ENCODE data around the gene GRM7. TPM values are rescaled to one million over a fixed set of nuclear protein-coding genes. Genes with fewer than 3 reads are reported as not detected.
"Not testable (repeated sequence)": the region's sequence is repeated elsewhere in the genome, so short reads cannot be mapped to it uniquely, and the experiment has no call there.

GRM7 gene
- total RNA-seq, 1 experiment from 2014 or later: 0.04 TPM

- DNase-seq: peak; percentile 9 to 34
- no peak overlapping the region for H3K27ac ChIP-seq
- H3K36me3 ChIP-seq: no peaks in the 10 kb centered on the region
- no peak overlapping the region for H3K4me3 ChIP-seq
- H3K9me3 ChIP-seq (replicated peaks): no peaks in the 10 kb centered on the region
- H3K27me3 ChIP-seq: no peaks in the 10 kb centered on the region
- H3K4me1 ChIP-seq: no peaks in the 10 kb centered on the region
Measured at GRCh38 chr3:6921066-6921465, 60.2 kb downstream of the GRM7 start.

GRCh38 chr3:6921876-6922275 lies 61.0 kb downstream of the GRM7 start:
- H3K4me1 ChIP-seq: no peaks in the 10 kb centered on the region
- no peak for DNase-seq

GRCh38 chr3:6928064-6928463 lies 67.1 kb downstream of the GRM7 start:
- no peaks in the 10 kb centered on the region for H3K36me3 ChIP-seq
- no peak for DNase-seq
- H3K4me1 ChIP-seq: no peaks in the 10 kb centered on the region
- H3K27ac ChIP-seq: no peak overlapping the region
- no peak overlapping the region for H3K4me3 ChIP-seq
- no peaks in the 10 kb centered on the region for H3K27me3 ChIP-seq
- H3K9me3 ChIP-seq (replicated peaks): no peaks in the 10 kb centered on the region

More at GRCh38 chr3:6921876-6922275, 61.0 kb downstream of the GRM7 start:
- Histone ChIP-seq H3K27ac (no peak overlapping the region), H3K4me3 (no peak overlapping the region), H3K27me3 (no peaks in the 10 kb centered on the region), H3K9me3 (replicated peaks) (no peaks in the 10 kb centered on the region), H3K36me3 (no peaks in the 10 kb centered on the region)

- Histone ChIP-seq H3K4me3 (no peak overlapping the region), H3K27ac (no peak overlapping the region), H3K9me3 (replicated peaks) (no peaks in the 10 kb centered on the region), H3K36me3 (no peaks in the 10 kb centered on the region), H3K4me1 (no peaks in the 10 kb centered on the region), H3K27me3 (no peaks in the 10 kb centered on the region)
- DNase-seq: no peak
Measured at GRCh38 chr3:6929918-6930317, 69.0 kb downstream of the GRM7 start.

GRCh38 chr3:6935418-6935817 lies 74.5 kb downstream of the GRM7 start:
- not testable (repeated sequence) for H3K27ac ChIP-seq; H3K9me3 ChIP-seq (replicated peaks); H3K27me3 ChIP-seq; H3K4me1 ChIP-seq; H3K36me3 ChIP-seq; H3K4me3 ChIP-seq
- peak in 1 of 2 experiments; percentile 1 for DNase-seq

GRCh38 chr3:6935970-6936369 lies 75.1 kb downstream of the GRM7 start:
- no peaks in the 10 kb centered on the region for H3K9me3 ChIP-seq (replicated peaks)
- no peaks in the 10 kb centered on the region for H3K27me3 ChIP-seq
- no peak overlapping the region for H3K27ac ChIP-seq
- no peaks in the 10 kb centered on the region for H3K36me3 ChIP-seq
- no peaks in the 10 kb centered on the region for H3K4me1 ChIP-seq
- no peak overlapping the region for H3K4me3 ChIP-seq
- DNase-seq: peak in 1 of 2 experiments; percentile 0

- Histone ChIP-seq H3K27me3 (no peaks in the 10 kb centered on the region), H3K4me1 (no peaks in the 10 kb centered on the region), H3K27ac (no peak overlapping the region), H3K4me3 (no peak overlapping the region), H3K9me3 (replicated peaks) (no peaks in the 10 kb centered on the region), H3K36me3 (no peaks in the 10 kb centered on the region)
- DNase-seq: no peak
Measured at GRCh38 chr3:6962801-6963200, 101.9 kb downstream of the GRM7 start.

GRCh38 chr3:6965881-6966280 lies 105.0 kb downstream of the GRM7 start:
- no peaks in the 10 kb centered on the region for H3K36me3 ChIP-seq
- H3K4me1 ChIP-seq: no peaks in the 10 kb centered on the region
- H3K4me3 ChIP-seq: no peak overlapping the region
- H3K27ac ChIP-seq: no peak overlapping the region
- no peak for DNase-seq
- no peaks in the 10 kb centered on the region for H3K9me3 ChIP-seq (replicated peaks)
- no peaks in the 10 kb centered on the region for H3K27me3 ChIP-seq

GRCh38 chr3:6971933-6972332 lies 111.0 kb downstream of the GRM7 start:
- Histone ChIP-seq H3K4me3 (no peak overlapping the region), H3K27ac (no peak overlapping the region), H3K9me3 (replicated peaks) (no peaks in the 10 kb centered on the region), H3K27me3 (no peaks in the 10 kb centered on the region), H3K36me3 (no peaks in the 10 kb centered on the region), H3K4me1 (no peaks in the 10 kb centered on the region)
- no peak for DNase-seq

- Histone ChIP-seq H3K4me1 (no peaks in the 10 kb centered on the region), H3K27me3 (no peaks in the 10 kb centered on the region), H3K9me3 (replicated peaks) (no peaks in the 10 kb centered on the region)
Measured at GRCh38 chr3:6985848-6986247, 124.9 kb downstream of the GRM7 start.

GRCh38 chr3:6989608-6990291 lies 128.8 kb downstream of the GRM7 start:
- Histone ChIP-seq H3K27me3 (no peaks in the 10 kb centered on the region), H3K9me3 (replicated peaks) (no peaks in the 10 kb centered on the region), H3K4me3 (no peak overlapping the region), H3K4me1 (no peaks in the 10 kb centered on the region), H3K36me3 (no peaks in the 10 kb centered on the region), H3K27ac (no peak overlapping the region)
- peak; percentile 2 to 44 for DNase-seq

More at GRCh38 chr3:6985848-6986247, 124.9 kb downstream of the GRM7 start:
- H3K36me3 ChIP-seq: no peaks in the 10 kb centered on the region
- no peak for DNase-seq
- no peak overlapping the region for H3K4me3 ChIP-seq
- H3K27ac ChIP-seq: no peak overlapping the region

- Histone ChIP-seq H3K27me3 (no peaks in the 10 kb centered on the region), H3K27ac (no peak overlapping the region), H3K9me3 (replicated peaks) (no peaks in the 10 kb centered on the region), H3K4me3 (no peak overlapping the region), H3K4me1 (no peaks in the 10 kb centered on the region), H3K36me3 (no peaks in the 10 kb centered on the region)
- DNase-seq: peak in 1 of 2 experiments; percentile 19
Measured at GRCh38 chr3:6994081-6994668, 133.3 kb downstream of the GRM7 start.

GRCh38 chr3:7000501-7000900 lies 139.6 kb downstream of the GRM7 start:
- Histone ChIP-seq H3K27ac (no peak overlapping the region), H3K4me3 (no peak overlapping the region), H3K27me3 (no peaks in the 10 kb centered on the region), H3K4me1 (no peaks in the 10 kb centered on the region), H3K36me3 (no peaks in the 10 kb centered on the region), H3K9me3 (replicated peaks) (no peaks in the 10 kb centered on the region)
- DNase-seq: no peak

GRCh38 chr3:7001370-7001769 lies 140.5 kb downstream of the GRM7 start:
- no peaks in the 10 kb centered on the region for H3K9me3 ChIP-seq (replicated peaks)
- H3K4me3 ChIP-seq: no peak overlapping the region
- no peaks in the 10 kb centered on the region for H3K27me3 ChIP-seq
- DNase-seq: no peak
- H3K4me1 ChIP-seq: no peaks in the 10 kb centered on the region
- no peak overlapping the region for H3K27ac ChIP-seq
- no peaks in the 10 kb centered on the region for H3K36me3 ChIP-seq

GRCh38 chr3:7015683-7016440 lies 154.9 kb downstream of the GRM7 start:
- Histone ChIP-seq H3K4me1 (no peaks in the 10 kb centered on the region), H3K27ac (no peak overlapping the region), H3K27me3 (no peaks in the 10 kb centered on the region), H3K36me3 (no peaks in the 10 kb centered on the region), H3K9me3 (replicated peaks) (no peaks in the 10 kb centered on the region), H3K4me3 (no peak overlapping the region)
- peak; percentile 4 to 8 for DNase-seq
